CD14-positive monocyte (primary cell): ENCODE data around the gene RARRES2. TPM values are rescaled to one million over a fixed set of nuclear protein-coding genes. Genes with fewer than 3 reads are reported as not detected.

ENCODE experiments used
- DNase-seq, 3 donors: peaks; one replicate each; pipeline ENCODE4 v3.0.0-alpha.2; 2011 to 2022
- H2AFZ ChIP-seq: 2 replicates; pipeline ENCODE4 v1.6.0; 2012; ENCODE audit warnings: mild to moderate bottlenecking, low read depth, low read length, inconsistent platforms; ENCODE audit not compliant: insufficient read depth, poor library complexity, severe bottlenecking
- H3K27ac ChIP-seq, 2 donors: 1 replicate in 1 of 2; 2 replicates in 1 of 2; pipeline ENCODE4 v1.5.1; 2012 to 2013; ENCODE audit warnings: low read length in 2 of 2, control low read depth in 1 of 2, inconsistent platforms in 1 of 2, low read depth in 1 of 2, mild to moderate bottlenecking in 1 of 2
- H3K27me3 ChIP-seq, 2 donors: one replicate each; pipeline versions ENCODE4 v1.6.0 to v1.6.1; 2011 to 2013; ENCODE audit warnings: low read length in 2 of 2; ENCODE audit not compliant: control insufficient read depth in 2 of 2, insufficient read depth in 2 of 2
- H3K36me3 ChIP-seq, 2 donors: replicated peaks in 1 of 2; 1 replicate in 1 of 2; 2 replicates in 1 of 2; pipeline versions ENCODE4 v1.5.1 to v1.6.1; 2012 to 2013; ENCODE audit warnings: low read length in 2 of 2, control low read depth in 1 of 2, inconsistent platforms in 1 of 2, mild to moderate bottlenecking in 1 of 2; ENCODE audit not compliant: insufficient read depth in 2 of 2, control insufficient read depth in 1 of 2
- H3K4me1 ChIP-seq, 2 donors: 1 replicate in 1 of 2; 2 replicates in 1 of 2; pipeline versions ENCODE4 v1.5.1 to v1.6.1; 2012 to 2013; ENCODE audit warnings: low read length in 2 of 2, control low read depth in 1 of 2, inconsistent platforms in 1 of 2, mild to moderate bottlenecking in 1 of 2, moderate library complexity in 1 of 2; ENCODE audit not compliant: insufficient read depth in 2 of 2, control insufficient read depth in 1 of 2
- H3K4me2 ChIP-seq: replicated peaks from 2 replicates; pipeline ENCODE3; 2012; ENCODE audit warnings: low read length, moderate library complexity, mild to moderate bottlenecking; ENCODE audit not compliant: poor library complexity, severe bottlenecking; ENCODE audit errors: extremely low read depth
- H3K4me3 ChIP-seq, 3 experiments: fragments of 200-600 bp in 1 of 3; sonication (generic) in 1 of 3; replicated peaks in 1 of 3; 1 replicate in 2 of 3; 2 replicates in 1 of 3; pipeline ENCODE4 v1.5.1; 2011 to 2013; ENCODE audit warnings: low read length in 3 of 3, mild to moderate bottlenecking in 3 of 3, control low read depth in 2 of 3, low read depth in 2 of 3, inconsistent platforms in 1 of 3, moderate library complexity in 1 of 3
- H3K79me2 ChIP-seq: 2 replicates; pipeline ENCODE4 v1.6.0; 2012; ENCODE audit warnings: mild to moderate bottlenecking, control low read depth, inconsistent platforms, low read length, moderate library complexity; ENCODE audit not compliant: insufficient read depth
- H3K9ac ChIP-seq: 2 replicates; pipeline ENCODE4 v1.6.0; 2017; ENCODE audit warnings: low read length, mild to moderate bottlenecking; ENCODE audit not compliant: insufficient read depth, poor library complexity, severe bottlenecking
- H3K9me3 ChIP-seq, 2 donors: replicated peaks in 1 of 2; 1 replicate in 1 of 2; 2 replicates in 1 of 2; pipeline versions ENCODE4 v1.5.1 to v1.6.1; 2012 to 2013; ENCODE audit warnings: low read length in 2 of 2, control low read depth in 1 of 2; ENCODE audit not compliant: control insufficient read depth in 1 of 2, insufficient read depth in 1 of 2
- H4K20me1 ChIP-seq: 2 replicates; pipeline ENCODE4 v1.6.0; 2012; ENCODE audit warnings: mild to moderate bottlenecking, low read length, control low read depth, moderate library complexity; ENCODE audit not compliant: insufficient read depth
- H3K27ac Mint-ChIP-seq, 7 donors: one replicate each; pipeline ENCODE4 v1.8.0; 2020; ENCODE audit warnings: mild to moderate bottlenecking in 7 of 7, mixed read lengths in 7 of 7, moderate library complexity in 6 of 7, inconsistent platforms in 2 of 7
- H3K27me3 Mint-ChIP-seq, 3 donors: one replicate each; pipeline ENCODE4 v1.8.0; 2021 to 2022; ENCODE audit warnings: low read depth in 3 of 3, mild to moderate bottlenecking in 3 of 3, mixed read lengths in 3 of 3, moderate library complexity in 3 of 3, inconsistent platforms in 1 of 3
- H3K36me3 Mint-ChIP-seq, 2 donors: one replicate each; pipeline ENCODE4 v1.8.0; 2020; ENCODE audit warnings: mixed read lengths in 2 of 2, inconsistent platforms in 1 of 2, mild to moderate bottlenecking in 1 of 2
- H3K4me1 Mint-ChIP-seq: one replicate; pipeline ENCODE4 v1.8.0; 2020; ENCODE audit warnings: mild to moderate bottlenecking, mixed read lengths
- H3K4me3 Mint-ChIP-seq, 2 donors: one replicate each; pipeline ENCODE4 v1.8.0; 2020; ENCODE audit warnings: mild to moderate bottlenecking in 2 of 2, mixed read lengths in 2 of 2, moderate library complexity in 1 of 2
- H3K9me3 Mint-ChIP-seq, 7 donors: one replicate each; pipeline ENCODE4 v1.8.0; 2020 to 2022; ENCODE audit warnings: mixed read lengths in 7 of 7, mild to moderate bottlenecking in 6 of 7, moderate library complexity in 6 of 7, inconsistent platforms in 2 of 7
- CTCF ChIP-seq: fragments of 200-600 bp; IDR thresholded peaks from one replicate; pipeline ENCODE4 v1.8.0; 2022; ENCODE audit warnings: antibody characterized with exemption, mild to moderate bottlenecking
- WGBS: methylation state at CpG from one replicate; pipeline ENCODE4 v1.1.5; 2013; ENCODE audit warnings: missing lambda C conversion rate; ENCODE audit not compliant: insufficient coverage; 5-methylcytosine and 5-hydroxymethylcytosine counted together
- intact Hi-C, 2 donors: fragments of 100-400 bp; cut with micrococcal nuclease; formaldehyde crosslinking; loops; one replicate each; pipeline versions ENCODE4 v1.15.0 to v1.15.1; 2023
- polyA minus RNA-seq: library from RNA; depleted of rRNA, polyadenylated mRNA; stranded (reverse); fragments of >200 nt; gene quantifications from 2 replicates; pipeline ENCODE4 v1.2.3, GENCODE V29; 2012
- polyA plus RNA-seq, 3 donors: library from polyadenylated mRNA; depleted of rRNA in 1 of 3; unstranded in 2 of 3; stranded (reverse) in 1 of 3; fragments of 300-500 nt in 2 of 3; fragments of >200 nt in 1 of 3; fragmentation: Illumina TruSeq in 2 of 3; gene quantifications; 1 replicate in 2 of 3; 2 replicates in 1 of 3; pipeline ENCODE4 v1.2.3, GENCODE V29; 2012 to 2021
- total RNA-seq, 12 experiments: library from RNA in 1 of 12; stranded (reverse) in 1 of 12; fragments of 120-200 nt in 1 of 12; gene quantifications; one replicate each; pipeline ENCODE4 v1.2.4 and lab custom pipeline; 2013 to 2026; ENCODE audit warnings: mixed read lengths in 6 of 12, inconsistent platforms in 1 of 12

RARRES2 gene
- total RNA-seq (2013) = 0.58 TPM
- polyA plus RNA-seq (not detected), polyA minus RNA-seq (not detected in 2 replicates), total RNA-seq (lab: John Stamatoyannopoulos, UW) (0 to 0.42 (median 0.07) reads per million in 11 experiments)

- Mint-ChIP-seq H3K36me3 (peaks cover 5 to 8% of the 10 kb centered on the region in 2 donors), H3K4me3 (peak within 1 kb of the TSS; percentile 43 to 81), H3K27me3 (peaks cover 40 to 58% (median 44%) of the 10 kb centered on the region in 3 donors), H3K27ac (no peak within 1 kb of the TSS), H3K9me3 (peaks cover 0 to 33% (median 15%) of the 10 kb centered on the region in 7 donors), H3K4me1 (peaks cover 14% of the 10 kb centered on the region)
- Histone ChIP-seq H2AFZ (no peak within 1 kb of the TSS), H3K4me3 (no peak within 1 kb of the TSS), H3K27me3 (peaks cover 27 to 42% of the 10 kb centered on the region in 2 donors), H3K27ac (no peak within 1 kb of the TSS), H3K79me2 (no peaks in the 10 kb centered on the region), H3K9me3 (peaks cover 10 to 22% of the 10 kb centered on the region in 2 donors), H3K4me2 (no peak within 1 kb of the TSS), H4K20me1 (no peaks in the 10 kb centered on the region), H3K4me1 (peaks cover 6 to 12% of the 10 kb centered on the region in 2 donors), H3K36me3 (no peaks in the 10 kb centered on the region), H3K9ac (no peak within 1 kb of the TSS)
- no peak for DNase-seq
- TF ChIP-seq CTCF = no peak
- intact Hi-C loops = loop anchor here in 1 of 2 donors (10.0 kb wide), 1 partner anchor 53 kb away; no protein-coding TSS in a partner anchor
- WGBS = 39% methylated on average over 43 of the region's 49 CpGs
Measured at GRCh38 chr7:150341263-150342120, at the start of gene RARRES2. Gene RARRES2 (minus strand): TSS chr7:150341629. CDS start chr7:150340609, 1,020 bp downstream.

GRCh38 chr7:150390205-150390604 lies 48.8 kb upstream of the RARRES2 start:
- TF ChIP-seq CTCF = no peak
- intact Hi-C loops = loop anchor here in 1 of 2 donors (10.0 kb wide), 1 partner anchor 45 kb away; the partner anchor contains the start of gene RARRES2

More at GRCh38 chr7:150390205-150390604, 48.8 kb upstream of the RARRES2 start:
- 100% methylated on average over 4 of the region's 7 CpGs for WGBS
- no peak overlapping the region for H3K4me2 ChIP-seq
- H3K4me3 ChIP-seq = no peak overlapping the region
- H3K9ac ChIP-seq = no peak overlapping the region
- Mint-ChIP-seq H3K4me3 (no peak overlapping the region), H3K4me1 (peaks cover 14% of the 10 kb centered on the region), H3K27me3 (peaks cover 0 to 4% (median 0%) of the 10 kb centered on the region in 3 donors), H3K36me3 (peaks cover 22 to 28% of the 10 kb centered on the region in 2 donors), H3K9me3 (peaks cover 0 to 3% (median 0%) of the 10 kb centered on the region in 7 donors), H3K27ac (no peak overlapping the region)
- H3K36me3 ChIP-seq = peaks cover 2 to 4% of the 10 kb centered on the region in 2 donors
- no peak for DNase-seq
- no peaks in the 10 kb centered on the region for H3K27me3 ChIP-seq
- H3K9me3 ChIP-seq = no peaks in the 10 kb centered on the region
- H3K79me2 ChIP-seq = peaks cover under 1% of the 10 kb centered on the region
- no peaks in the 10 kb centered on the region for H4K20me1 ChIP-seq
- H2AFZ ChIP-seq = no peak overlapping the region
- H3K4me1 ChIP-seq = peaks cover 14% of the 10 kb centered on the region in 2 donors
- H3K27ac ChIP-seq = no peak overlapping the region
